SK-MEL-5 (cell line): ENCODE results near the gene EPHX1. TPM values are rescaled to one million over a fixed set of nuclear protein-coding genes. Genes with fewer than 3 reads are reported as not detected.
A peak's percentile ranks its signal among the peaks of the same experiment; 100 is the strongest.
"Not testable (repeated sequence)": the region's sequence is repeated elsewhere in the genome, so short reads cannot be mapped to it uniquely, and the experiment has no call there.

ENCODE experiments used
- DNase-seq: peaks from one replicate; pipeline ENCODE4 v3.0.0-alpha.2; 2016; ENCODE audit warnings: low read depth, low spot score
- in situ Hi-C: cut with HindIII; loops from 2 replicates; pipeline ENCODE4 v1.10.0; 2016; ENCODE audit warnings: low sequenced_read_pairs, high pct_unique_total_duplicates, low pct_unique_long_range_greater_than_20kb
- total RNA-seq: library from RNA; depleted of rRNA; stranded (reverse); fragments of >200 nt; shearing (Covaris generic); gene quantifications from 2 replicates; pipeline ENCODE4 v1.2.3, GENCODE V29; 2014

The EPHX1 gene
- total RNA-seq, 1 experiment from 2014 or later, result 21.8 TPM

GRCh38 chr1:225812488-225813213, 2.7 kb downstream of the EPHX1 start:
- no peak for DNase-seq
- in situ Hi-C loops, result no loop called here

DNA sequence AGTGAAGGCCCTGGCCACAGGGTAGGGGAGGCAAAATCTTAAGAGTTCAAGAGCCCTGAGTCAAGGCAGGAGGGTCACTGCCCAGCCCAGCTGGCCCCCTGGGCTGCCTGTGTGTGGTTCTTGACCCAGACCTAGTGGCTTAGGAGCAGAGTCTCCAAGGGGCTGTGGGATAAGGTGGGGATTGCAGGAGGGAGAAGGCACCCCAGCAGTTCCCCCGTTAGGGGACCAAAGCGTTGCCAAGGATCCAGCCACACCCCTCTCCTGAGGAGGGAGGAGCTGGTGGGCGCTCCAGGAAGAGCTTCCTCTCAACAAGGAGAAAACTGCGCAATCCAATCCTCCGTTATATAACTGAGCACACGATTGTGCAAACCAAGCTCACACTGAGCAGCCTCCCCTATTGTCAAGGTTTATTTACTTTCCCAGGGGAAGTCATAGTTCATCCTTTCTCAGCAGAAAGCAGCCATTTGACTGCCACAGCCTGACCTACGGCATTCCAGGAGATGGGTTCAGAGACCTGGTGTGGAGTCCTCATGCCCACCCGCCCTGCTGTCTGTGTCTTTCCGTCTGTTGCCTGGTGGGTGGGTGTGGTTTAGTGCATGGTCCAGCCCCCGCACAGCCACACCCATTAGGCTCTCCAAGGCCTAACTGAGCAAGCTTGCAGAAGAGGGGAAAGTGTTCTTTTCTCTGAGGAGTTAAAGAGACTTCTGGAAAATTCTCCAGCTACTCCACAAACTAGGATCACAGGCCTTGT, 3.5 kb downstream of the EPHX1 start:
- in situ Hi-C loops, result no loop called here
- peak; percentile 45 for DNase-seq

DNA sequence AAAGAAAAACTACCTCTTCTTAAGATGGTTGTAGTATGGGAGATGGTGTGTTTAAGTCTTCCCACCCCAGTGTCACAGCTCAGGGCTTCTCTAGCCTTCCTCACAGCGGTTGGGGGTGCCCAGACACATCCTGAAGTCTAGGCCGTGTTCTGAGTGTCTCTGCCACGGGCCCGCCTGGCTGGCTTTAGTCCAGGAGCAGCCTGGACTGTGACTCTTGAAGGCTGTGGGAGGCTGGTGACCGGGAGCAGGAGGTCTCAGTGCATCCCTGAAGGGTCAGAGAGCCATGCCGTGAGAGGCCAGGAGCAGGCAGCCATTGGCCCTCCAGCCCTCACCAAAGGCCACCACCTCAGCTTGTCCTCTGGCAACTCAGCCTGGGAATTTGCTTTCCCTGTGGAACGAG, 4.5 kb downstream of the EPHX1 start:
- in situ Hi-C loops, result no loop called here
- DNase-seq, result no peak

GRCh38 chr1:225815090-225815489, 5.2 kb downstream of the EPHX1 start:
- DNase-seq, in situ Hi-C loops: not testable (repeated sequence)

GRCh38 chr1:225815526-225816178, 5.7 kb downstream of the EPHX1 start:
- in situ Hi-C loops, result no loop called here
- DNase-seq, result no peak

- DNase-seq, result no peak
Measured at GRCh38 chr1:225816643-225817538, 7.0 kb downstream of the EPHX1 start.

GRCh38 chr1:225817611-225818061, 7.7 kb downstream of the EPHX1 start:
- in situ Hi-C loops, result no loop called here

More at GRCh38 chr1:225816643-225817538, 7.0 kb downstream of the EPHX1 start:
- in situ Hi-C loops, result no loop called here

DNA sequence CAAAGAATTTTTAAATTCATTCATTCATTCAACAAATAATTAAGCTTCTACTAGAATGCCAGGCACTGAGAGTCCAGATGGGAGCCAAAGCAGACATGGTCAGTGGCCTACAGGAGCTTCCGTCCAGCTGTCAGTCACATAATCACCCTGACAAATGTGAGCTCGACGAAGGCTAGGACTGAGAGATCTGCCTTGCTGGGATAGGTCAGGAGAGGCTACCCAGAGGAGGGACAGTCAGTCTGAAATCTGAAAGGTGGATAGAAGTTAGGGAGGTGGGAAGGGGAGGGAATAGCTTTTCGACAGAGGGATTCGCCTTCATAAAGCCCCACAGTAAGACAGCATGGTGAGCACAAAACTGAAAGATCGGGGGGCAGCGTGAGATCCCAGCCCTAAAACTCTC, 8.3 kb downstream of the EPHX1 start:
- in situ Hi-C loops, result no loop called here
- no peak for DNase-seq

More at GRCh38 chr1:225817611-225818061, 7.7 kb downstream of the EPHX1 start:
- DNase-seq, result peak; percentile 33

- DNase-seq, result no peak
- in situ Hi-C loops, result no loop called here
Measured at GRCh38 chr1:225819346-225820192, 9.6 kb downstream of the EPHX1 start.

GRCh38 chr1:225820522-225821120, 10.7 kb downstream of the EPHX1 start:
- DNase-seq, result no peak
- in situ Hi-C loops, result no loop called here

- no peak for DNase-seq
- in situ Hi-C loops, result no loop called here
Measured at GRCh38 chr1:225822655-225823403, 12.9 kb downstream of the EPHX1 start.

DNA sequence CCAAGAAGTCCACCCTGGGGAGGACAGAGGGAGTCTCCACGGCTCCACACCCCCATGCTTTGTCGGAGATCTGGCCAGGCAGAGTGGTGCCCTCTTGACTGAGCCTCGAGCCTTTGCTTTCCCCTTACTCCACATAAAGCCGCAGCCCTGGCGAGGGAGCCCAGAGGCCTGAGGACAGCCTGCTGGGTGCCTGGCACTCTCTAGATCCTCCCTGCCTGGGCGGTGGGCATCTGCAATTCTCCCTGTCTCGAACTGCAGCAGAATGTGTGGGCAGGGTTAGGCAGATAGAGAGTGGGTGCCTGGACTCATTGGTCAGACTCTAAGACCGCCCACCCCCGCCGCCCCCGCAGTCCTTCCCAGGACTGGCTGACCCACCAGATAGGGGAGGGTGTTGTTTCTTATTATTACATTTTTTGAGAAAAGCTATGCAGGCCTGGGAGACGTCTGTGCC, 13.9 kb downstream of the EPHX1 start:
- in situ Hi-C loops, result no loop called here
- no peak for DNase-seq

- DNase-seq, result no peak
- in situ Hi-C loops, result no loop called here
Measured at GRCh38 chr1:225824533-225824941, 14.6 kb downstream of the EPHX1 start.

DNA sequence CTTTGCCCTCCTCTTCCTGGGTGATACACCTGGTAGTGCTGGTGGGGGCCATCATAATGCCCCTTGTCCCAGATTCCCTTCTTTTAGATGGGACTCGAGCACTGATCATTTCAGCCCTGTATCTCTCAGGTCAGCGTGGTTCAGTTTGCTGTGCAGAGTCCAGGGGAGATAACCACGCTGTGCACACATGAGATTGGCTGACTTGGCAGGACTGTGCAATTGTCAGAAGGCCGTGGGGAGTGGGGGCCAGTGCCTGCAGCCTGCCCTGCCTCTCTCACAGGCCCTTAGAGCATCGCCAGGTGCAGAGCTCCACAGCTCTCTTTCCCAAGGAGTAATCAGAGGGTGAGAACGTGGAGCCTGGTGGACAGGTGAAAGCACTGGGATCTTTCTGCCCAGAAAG, 15.2 kb downstream of the EPHX1 start:
- in situ Hi-C loops, result no loop called here
- DNase-seq, result no peak

GRCh38 chr1:225825607-225826007, 15.7 kb downstream of the EPHX1 start:
- in situ Hi-C loops, result no loop called here
- no peak for DNase-seq

GRCh38 chr1:225827076-225827475, 17.2 kb downstream of the EPHX1 start:
- in situ Hi-C loops, result no loop called here
- no peak for DNase-seq
